Stomach (tissue), 9 donors: Measurements from ENCODE around the gene MTR. TPM values are rescaled to one million over a fixed set of nuclear protein-coding genes. Genes with fewer than 3 reads are reported as not detected.

Experiments used
- DNase-seq, 2 donors: peaks; one replicate each; pipeline versions ENCODE4 v3.0.0 to v3.0.0-alpha.2; 2013 to 2019
- H3K27ac ChIP-seq, 5 donors: fragments of 200-600 bp in 4 of 5; sonication (generic) in 4 of 5; one replicate each; pipeline ENCODE4 v1.5.1; 2013 to 2019; ENCODE audit warnings: mild to moderate bottlenecking in 1 of 5, moderate library complexity in 1 of 5
- H3K27me3 ChIP-seq, 3 donors: fragments of 200-600 bp; sonication (generic); one replicate each; pipeline ENCODE4 v1.5.1; 2017 to 2019; ENCODE audit warnings: mixed run types in 1 of 3
- H3K36me3 ChIP-seq, 4 donors: fragments of 200-600 bp; sonication (generic); 1 replicate in 3 of 4; 2 replicates in 1 of 4; pipeline ENCODE4 v1.5.1; 2016 to 2019
- H3K4me1 ChIP-seq, 4 donors: fragments of 200-600 bp; sonication (generic); one replicate each; pipeline ENCODE4 v1.5.1; 2016 to 2019
- H3K4me3 ChIP-seq, 4 donors: fragments of 200-600 bp; sonication (generic) in 3 of 4; one replicate each; pipeline ENCODE4 v1.5.1; 2016 to 2019; ENCODE audit warnings: mild to moderate bottlenecking in 1 of 4
- H3K9me3 ChIP-seq, 4 donors: fragments of 200-600 bp; sonication (generic); one replicate each; pipeline ENCODE4 v1.5.1; 2016 to 2019
- EP300 ChIP-seq: sonication (generic); formaldehyde crosslinking; IDR thresholded peaks from one replicate; pipeline ENCODE4 v1.6.1; 2017; ENCODE audit warnings: antibody characterized with exemption
- POLR2A ChIP-seq, 4 donors: fragments of 450-650 bp; IDR thresholded peaks; one replicate each; pipeline ENCODE4 v1.6.1; 2016; ENCODE audit warnings: antibody characterized with exemption in 4 of 4, control low read depth in 2 of 4, mild to moderate bottlenecking in 1 of 4, moderate library complexity in 1 of 4
- POLR2AphosphoS5 ChIP-seq, 3 donors: sonication (generic); formaldehyde crosslinking; IDR thresholded peaks; one replicate each; pipeline ENCODE4 v1.6.1; 2016; ENCODE audit warnings: antibody characterized with exemption in 3 of 3
- WGBS, 5 donors: extraction: QIAGEN DNeasy Blood & Tissue Kit in 3 of 5; methylation state at CpG; one replicate each; pipeline versions ENCODE4 v1.1.5 to v1.1.7; 2013 to 2018; 5-methylcytosine and 5-hydroxymethylcytosine counted together
- intact Hi-C: fragments of 100-400 bp; cut with DNase I; formaldehyde crosslinking; loops from one replicate; pipeline ENCODE4 v1.15.1; 2023; ENCODE audit warnings: low total_unique reads
- polyA plus RNA-seq, 3 donors: library from polyadenylated mRNA; stranded (reverse); fragments of 200-250 nt; gene quantifications; one replicate each; pipeline ENCODE4 v1.2.3, GENCODE V29; 2013
- total RNA-seq, 5 donors: library from RNA; depleted of rRNA; stranded (reverse); fragments of >200 nt; gene quantifications; one replicate each; pipeline versions ENCODE4 v1.1.0 to v1.2.3, GENCODE V29; 2014 to 2016
- TF ChIP-seq, protein P1 (sequence below), 7 experiments: fragments of 450-650 bp in 4 of 7; fragments of 200-600 bp in 3 of 7; sonication (generic) in 3 of 7; IDR thresholded peaks; one replicate each; pipeline ENCODE4 v1.5.1; 2016 to 2019; ENCODE audit warnings: antibody characterized with exemption in 7 of 7, control low read depth in 2 of 7, mild to moderate bottlenecking in 1 of 7
- donor health status: healthy with polysubstance abuse.
- donor health status: Bipolar disorder and iron deficiency.
- donor health status: healthy.

MTR gene
- total and polyA plus RNA-seq, 8 donors = 3.1 to 57.3 (median 23.6) TPM

DNA sequence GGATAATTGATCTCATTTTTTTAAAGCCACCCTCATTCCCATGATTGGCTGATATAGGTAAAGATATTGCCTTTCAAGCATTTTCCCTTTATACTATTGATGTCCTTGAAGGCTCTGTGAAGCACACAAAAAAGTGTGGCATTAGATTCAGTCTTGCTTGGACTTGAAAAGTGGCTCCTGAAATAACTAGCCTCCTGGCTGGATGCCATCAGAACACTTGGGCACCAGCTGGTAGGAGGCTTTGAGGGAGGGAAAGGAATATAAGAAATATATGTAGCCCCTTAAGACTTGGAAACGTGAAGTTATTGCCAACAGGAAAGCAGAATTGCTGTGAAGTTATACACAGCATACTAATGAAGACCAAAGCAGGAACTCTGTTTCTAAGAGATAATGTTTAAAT, 14.1 kb downstream of the MTR start:
- Histone ChIP-seq H3K36me3 (peaks cover 22 to 87% (median 83%) of the 10 kb centered on the region in 4 donors), H3K4me3 (no peak overlapping the region), H3K9me3 (no peaks in the 10 kb centered on the region), H3K27ac (no peak overlapping the region), H3K27me3 (no peaks in the 10 kb centered on the region), H3K4me1 (peaks cover 4 to 22% (median 15%) of the 10 kb centered on the region in 4 donors)
- TF ChIP-seq EP300 = no peak
- TF ChIP-seq, protein P1, sequence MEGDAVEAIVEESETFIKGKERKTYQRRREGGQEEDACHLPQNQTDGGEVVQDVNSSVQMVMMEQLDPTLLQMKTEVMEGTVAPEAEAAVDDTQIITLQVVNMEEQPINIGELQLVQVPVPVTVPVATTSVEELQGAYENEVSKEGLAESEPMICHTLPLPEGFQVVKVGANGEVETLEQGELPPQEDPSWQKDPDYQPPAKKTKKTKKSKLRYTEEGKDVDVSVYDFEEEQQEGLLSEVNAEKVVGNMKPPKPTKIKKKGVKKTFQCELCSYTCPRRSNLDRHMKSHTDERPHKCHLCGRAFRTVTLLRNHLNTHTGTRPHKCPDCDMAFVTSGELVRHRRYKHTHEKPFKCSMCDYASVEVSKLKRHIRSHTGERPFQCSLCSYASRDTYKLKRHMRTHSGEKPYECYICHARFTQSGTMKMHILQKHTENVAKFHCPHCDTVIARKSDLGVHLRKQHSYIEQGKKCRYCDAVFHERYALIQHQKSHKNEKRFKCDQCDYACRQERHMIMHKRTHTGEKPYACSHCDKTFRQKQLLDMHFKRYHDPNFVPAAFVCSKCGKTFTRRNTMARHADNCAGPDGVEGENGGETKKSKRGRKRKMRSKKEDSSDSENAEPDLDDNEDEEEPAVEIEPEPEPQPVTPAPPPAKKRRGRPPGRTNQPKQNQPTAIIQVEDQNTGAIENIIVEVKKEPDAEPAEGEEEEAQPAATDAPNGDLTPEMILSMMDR (IDR thresholded peaks at IDR 0.05) = no peak
- no peak for TF ChIP-seq POLR2AphosphoS5 (IDR thresholded peaks at IDR 0.05)
- intact Hi-C loops = no loop called here
- 60 to 71% (median 69%) methylated on average over 1 of the region's 1 CpG for WGBS, 5 donors
- peak in 1 of 2 donors; percentile 11 for DNase-seq

DNA sequence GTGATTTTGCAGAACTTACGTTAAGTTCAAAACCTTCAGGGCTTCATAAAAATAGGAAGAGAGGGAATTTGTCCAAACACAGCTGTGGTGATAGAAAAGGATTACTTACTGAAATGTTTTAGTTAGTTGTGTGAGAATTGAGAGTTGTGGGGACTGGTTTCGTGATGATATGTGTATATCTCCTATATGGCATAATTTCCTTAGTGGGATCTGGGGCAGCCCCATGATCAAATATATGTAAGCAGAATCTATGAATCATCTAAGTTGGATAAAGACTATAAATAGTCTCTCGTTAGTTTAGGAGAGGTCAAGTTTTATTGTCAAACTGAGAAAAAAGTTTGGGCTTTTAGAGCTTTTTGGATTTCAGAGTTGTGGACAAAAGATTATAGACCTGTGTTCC, 14.9 kb downstream of the MTR start:
- H3K4me3 ChIP-seq = no peak overlapping the region
- no peaks in the 10 kb centered on the region for H3K9me3 ChIP-seq
- H3K4me1 ChIP-seq = peaks cover 4 to 22% (median 15%) of the 10 kb centered on the region in 4 donors
- no peak for DNase-seq
- H3K27ac ChIP-seq = no peak overlapping the region
- WGBS, 5 donors = 78 to 93% (median 88%) methylated on average over 3 of the region's 3 CpGs
- H3K36me3 ChIP-seq = peaks cover 25 to 95% (median 90%) of the 10 kb centered on the region in 4 donors
- intact Hi-C loops = no loop called here
- H3K27me3 ChIP-seq = no peaks in the 10 kb centered on the region
- no peak for TF ChIP-seq POLR2AphosphoS5 (IDR thresholded peaks at IDR 0.05)
- no peak for TF ChIP-seq EP300
- TF ChIP-seq, protein P1 (IDR thresholded peaks at IDR 0.05) = no peak
- no peak for TF ChIP-seq POLR2A (IDR thresholded peaks at IDR 0.05)

DNA sequence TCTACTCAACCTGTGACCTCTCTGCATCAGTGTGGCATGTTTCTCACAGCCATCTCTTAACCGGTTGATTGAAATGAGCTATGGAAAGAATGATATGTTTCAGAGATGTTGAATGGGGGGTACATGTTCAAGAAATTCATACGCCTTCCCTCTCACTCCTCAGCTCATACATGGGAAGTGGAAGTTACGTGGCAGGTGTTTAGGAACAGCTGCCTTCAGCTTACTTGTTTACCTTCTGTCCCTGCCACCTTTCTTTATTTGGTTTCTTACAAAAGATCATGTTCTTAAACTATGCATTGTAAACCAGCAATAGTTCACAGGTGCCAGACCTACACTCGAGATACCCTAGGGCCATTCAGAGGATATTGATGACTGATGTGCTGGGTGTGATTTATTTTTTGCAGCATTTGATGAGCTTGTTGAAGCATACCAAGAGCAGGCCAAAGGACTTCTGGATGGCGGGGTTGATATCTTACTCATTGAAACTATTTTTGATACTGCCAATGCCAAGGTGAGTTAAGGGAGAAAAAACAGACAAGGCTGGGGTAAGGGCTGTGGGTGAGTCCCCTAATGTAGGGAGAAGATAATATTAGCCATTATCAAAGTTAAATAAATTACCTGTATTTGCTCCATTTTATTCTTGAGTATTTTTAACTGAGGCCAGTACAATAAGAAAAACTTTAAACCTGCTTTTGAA, 17.4 kb downstream of the MTR start:
- WGBS, 5 donors = 78 to 87% (median 84%) methylated on average over 5 of the region's 5 CpGs
- H3K36me3 ChIP-seq = peaks cover 38 to 99% (median 94%) of the 10 kb centered on the region in 4 donors
- H3K27ac ChIP-seq = no peak overlapping the region
- peaks cover 4 to 19% (median 14%) of the 10 kb centered on the region in 4 donors for H3K4me1 ChIP-seq
- H3K4me3 ChIP-seq = no peak overlapping the region
- DNase-seq = no peak
- no peak for TF ChIP-seq POLR2A (IDR thresholded peaks at IDR 0.05)
- no peak for TF ChIP-seq POLR2AphosphoS5 (IDR thresholded peaks at IDR 0.05)
- TF ChIP-seq, protein P1 (IDR thresholded peaks at IDR 0.05) = no peak
- TF ChIP-seq EP300 = no peak
- no peaks in the 10 kb centered on the region for H3K9me3 ChIP-seq
- intact Hi-C loops = no loop called here
- H3K27me3 ChIP-seq = no peaks in the 10 kb centered on the region

DNA sequence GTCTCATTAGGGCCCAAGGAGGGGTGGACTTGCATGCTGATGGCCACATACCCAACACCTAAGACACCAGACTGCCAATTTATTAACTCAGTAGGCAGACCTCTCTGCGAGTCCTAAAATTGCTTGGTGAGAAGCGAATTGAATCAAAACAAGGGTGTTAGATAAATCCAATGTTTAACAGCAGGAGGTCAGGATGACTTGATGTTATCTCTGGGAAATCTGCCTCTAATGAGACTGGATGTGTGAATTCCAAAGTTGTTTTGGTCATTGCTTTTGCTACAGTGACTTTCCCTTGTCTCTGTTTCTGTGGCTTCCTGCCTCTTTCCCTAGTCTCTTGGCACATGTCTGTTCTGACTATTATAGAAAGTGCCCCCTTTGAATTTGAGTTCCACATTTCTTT, 20.8 kb downstream of the MTR start:
- 81 to 88% (median 87%) methylated on average over 2 of the region's 2 CpGs for WGBS, 5 donors
- Histone ChIP-seq H3K36me3 (peaks cover 43 to 100% (median 99%) of the 10 kb centered on the region in 4 donors), H3K27ac (no peak overlapping the region), H3K27me3 (no peaks in the 10 kb centered on the region), H3K9me3 (no peaks in the 10 kb centered on the region), H3K4me3 (no peak overlapping the region), H3K4me1 (no peaks in the 10 kb centered on the region)
- TF ChIP-seq EP300 (no peak), POLR2AphosphoS5 (IDR thresholded peaks at IDR 0.05) (no peak), POLR2A (IDR thresholded peaks at IDR 0.05) (no peak)
- TF ChIP-seq, protein P1 (IDR thresholded peaks at IDR 0.05) = no peak
- intact Hi-C loops = no loop called here
- DNase-seq = no peak
